ENCODE data around the gene TIPIN. TPM values are rescaled to one million over a fixed set of nuclear protein-coding genes. Genes with fewer than 3 reads are reported as not detected.
A peak's percentile ranks its signal among the peaks of the same experiment; 100 is the strongest.

TIPIN gene
- total RNA-seq, 4 donors from 2014 or later: 2.9 to 5.3 (median 3.8) TPM

DNA sequence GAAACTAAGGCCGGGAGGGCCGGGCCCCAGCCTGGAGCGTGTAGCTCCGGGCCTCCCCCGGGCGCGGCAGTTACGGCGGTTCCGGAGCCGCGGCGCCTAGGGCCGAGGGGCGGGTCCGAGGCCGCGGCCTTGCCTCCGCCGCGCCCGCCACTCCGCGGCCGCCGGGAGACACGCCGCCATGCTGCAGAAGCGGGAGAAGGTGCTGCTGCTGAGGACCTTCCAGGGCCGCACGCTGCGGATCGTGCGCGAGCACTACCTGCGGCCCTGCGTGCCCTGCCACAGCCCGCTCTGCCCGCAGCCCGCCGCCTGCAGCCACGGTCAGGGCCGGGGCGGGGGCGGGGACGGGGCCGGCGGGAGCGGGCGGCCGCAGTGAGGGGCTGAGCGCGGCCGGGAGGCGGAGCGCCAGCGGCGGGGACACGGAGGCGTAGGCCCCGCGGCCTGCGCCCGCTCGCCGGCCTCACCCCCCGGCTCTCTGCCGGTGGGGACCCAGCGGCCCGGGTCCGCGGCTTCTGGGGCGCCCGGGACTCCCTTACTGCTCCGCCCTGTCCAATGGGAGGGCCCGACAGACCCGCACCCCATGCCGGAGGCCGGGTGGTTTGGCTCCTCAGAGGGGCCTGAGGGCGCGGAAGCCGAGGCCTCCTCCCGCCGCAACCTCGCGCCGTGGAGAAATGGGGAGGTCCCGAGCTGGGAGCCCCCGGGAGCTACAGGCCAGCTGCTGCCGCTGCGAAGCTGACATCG, 62.9 kb downstream of the TIPIN start, which contains the start of gene DIS3L:
Gene DIS3L, plus strand, starts transcription at position 150 of the 738 bp plus-strand sequence. Its CDS starts 29 bp downstream, at position 179.
- TF ChIP-seq POLR2AphosphoS5 (IDR thresholded peaks at IDR 0.05): peak in 1 of 2 donors; percentile 71
- TF ChIP-seq, protein P1, sequence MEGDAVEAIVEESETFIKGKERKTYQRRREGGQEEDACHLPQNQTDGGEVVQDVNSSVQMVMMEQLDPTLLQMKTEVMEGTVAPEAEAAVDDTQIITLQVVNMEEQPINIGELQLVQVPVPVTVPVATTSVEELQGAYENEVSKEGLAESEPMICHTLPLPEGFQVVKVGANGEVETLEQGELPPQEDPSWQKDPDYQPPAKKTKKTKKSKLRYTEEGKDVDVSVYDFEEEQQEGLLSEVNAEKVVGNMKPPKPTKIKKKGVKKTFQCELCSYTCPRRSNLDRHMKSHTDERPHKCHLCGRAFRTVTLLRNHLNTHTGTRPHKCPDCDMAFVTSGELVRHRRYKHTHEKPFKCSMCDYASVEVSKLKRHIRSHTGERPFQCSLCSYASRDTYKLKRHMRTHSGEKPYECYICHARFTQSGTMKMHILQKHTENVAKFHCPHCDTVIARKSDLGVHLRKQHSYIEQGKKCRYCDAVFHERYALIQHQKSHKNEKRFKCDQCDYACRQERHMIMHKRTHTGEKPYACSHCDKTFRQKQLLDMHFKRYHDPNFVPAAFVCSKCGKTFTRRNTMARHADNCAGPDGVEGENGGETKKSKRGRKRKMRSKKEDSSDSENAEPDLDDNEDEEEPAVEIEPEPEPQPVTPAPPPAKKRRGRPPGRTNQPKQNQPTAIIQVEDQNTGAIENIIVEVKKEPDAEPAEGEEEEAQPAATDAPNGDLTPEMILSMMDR (IDR thresholded peaks at IDR 0.05): no peak
- WGBS: 0% methylated on average over 11 of the region's 92 CpGs
- intact Hi-C loops (cut with DNase I): no loop called here
- peak within 1 kb of the TSS; percentile 91 to 94 (median 92) for H3K27ac ChIP-seq (replicated peaks in 1 of 4)
- H3K36me3 ChIP-seq: peaks cover 0 to 7% (median 0%) of the 10 kb centered on the region in 4 donors
- no peaks in the 10 kb centered on the region for H3K27me3 ChIP-seq
- DNase-seq (ENCODE audit: extremely low spot score): no peak
- peak within 1 kb of the TSS; percentile 65 to 83 (median 72) for H3K4me3 ChIP-seq
- H3K9me3 ChIP-seq: no peaks in the 10 kb centered on the region
- H3K4me1 ChIP-seq: peaks cover 23 to 59% (median 43%) of the 10 kb centered on the region in 4 donors

DNA sequence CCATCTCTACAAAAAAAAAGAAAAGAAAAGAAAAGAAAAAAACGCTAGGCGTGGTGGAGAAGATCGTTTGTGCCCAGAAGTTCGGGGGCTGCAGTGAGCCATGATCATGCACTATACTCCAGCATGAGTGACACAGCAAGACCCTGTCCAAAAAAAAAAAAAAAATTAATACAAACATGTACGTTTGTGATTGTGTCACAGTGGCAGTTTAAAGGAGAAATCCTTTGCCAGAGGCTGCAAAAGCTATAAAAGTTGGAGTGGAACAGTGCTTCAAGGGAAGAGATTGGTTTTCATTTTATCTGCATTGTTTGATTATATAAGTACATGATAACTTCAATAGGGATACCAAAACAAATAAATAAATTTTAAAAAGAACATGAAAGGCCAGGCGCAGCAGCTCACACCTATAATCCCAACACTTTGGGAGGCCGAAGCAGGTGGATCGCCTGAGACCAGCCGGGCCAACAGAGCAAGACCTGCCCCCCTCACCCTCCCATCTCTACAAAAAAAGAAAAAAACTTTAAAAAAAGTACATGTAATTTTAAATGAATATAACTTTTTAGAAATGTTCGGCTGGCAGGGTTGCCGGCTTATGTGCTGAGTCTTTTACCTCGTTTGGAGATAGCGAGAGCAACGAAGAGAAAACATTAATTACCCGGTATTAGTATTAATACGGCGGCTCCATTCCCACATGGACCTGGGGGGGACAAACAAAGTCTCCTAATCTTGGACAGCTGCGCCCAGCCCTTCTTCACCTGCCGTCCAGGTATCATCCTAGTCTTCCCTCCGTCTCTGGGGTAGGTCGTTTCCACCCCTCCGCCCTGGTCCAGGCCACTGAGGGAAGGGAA, 63.7 kb downstream of the TIPIN start:
- intact Hi-C loops (cut with DNase I): no loop called here
- Histone ChIP-seq H3K4me1 (peaks cover 23 to 64% (median 44%) of the 10 kb centered on the region in 4 donors), H3K4me3 (peak overlapping the region; percentile 65 to 83 (median 72)), H3K27ac (replicated peaks in 1 of 4) (peak overlapping the region; percentile 91 to 94 (median 92)), H3K36me3 (peaks cover 0 to 3% (median 0%) of the 10 kb centered on the region in 4 donors), H3K27me3 (no peaks in the 10 kb centered on the region), H3K9me3 (no peaks in the 10 kb centered on the region)
- DNase-seq (ENCODE audit: extremely low spot score): no peak
- TF ChIP-seq, protein P1 (IDR thresholded peaks at IDR 0.05): no peak
- TF ChIP-seq EP300 (IDR thresholded peaks at IDR 0.05) (no peak), POLR2A (IDR thresholded peaks at IDR 0.05; ENCODE audit: low read depth) (no peak), POLR2AphosphoS5 (IDR thresholded peaks at IDR 0.05) (no peak)
- 19% methylated on average over 17 of the region's 22 CpGs for WGBS

DNA sequence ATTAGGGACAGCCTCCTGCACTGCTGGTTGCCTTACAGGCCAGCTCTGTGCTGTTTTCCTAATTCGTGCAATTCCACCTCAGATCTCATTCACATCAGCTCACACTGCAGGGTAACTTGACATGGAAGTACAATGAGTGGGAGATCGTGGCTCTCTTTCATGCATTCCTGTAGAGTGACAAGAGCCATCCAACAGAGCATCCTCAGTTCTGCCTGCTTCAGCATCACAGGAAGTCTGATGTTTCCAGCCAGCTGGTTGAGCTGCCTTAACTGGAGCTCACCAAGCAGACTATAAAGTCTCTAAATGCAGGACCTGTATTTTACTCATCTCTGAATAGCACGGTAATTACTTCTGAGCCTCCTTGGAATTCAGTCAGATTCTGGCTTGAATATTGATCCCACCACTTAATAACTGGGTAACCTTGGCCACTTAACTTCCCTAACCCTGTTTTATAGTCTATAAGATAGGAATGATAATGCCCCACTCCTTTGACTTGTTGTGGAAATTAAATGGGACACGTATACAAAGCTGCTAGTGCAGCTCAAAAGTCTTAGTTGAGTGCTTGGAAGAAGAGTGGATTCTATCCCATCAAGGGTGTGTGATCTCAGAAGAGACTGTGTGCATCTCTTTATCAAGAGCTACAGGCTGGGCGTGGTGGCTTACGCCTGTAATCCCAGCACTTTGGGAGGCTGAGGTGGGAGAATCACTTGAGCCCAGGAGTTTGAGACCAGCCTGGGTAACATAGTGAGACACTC, 64.5 kb downstream of the TIPIN start:
- Histone ChIP-seq H3K27me3 (no peaks in the 10 kb centered on the region), H3K4me3 (peak overlapping the region in 2 of 4 donors; percentile 65 to 79), H3K27ac (replicated peaks in 1 of 4) (peak overlapping the region; percentile 91 to 94 (median 92)), H3K36me3 (peaks cover 0 to 3% (median 0%) of the 10 kb centered on the region in 4 donors), H3K4me1 (peaks cover 23 to 70% (median 44%) of the 10 kb centered on the region in 4 donors), H3K9me3 (no peaks in the 10 kb centered on the region)
- DNase-seq (ENCODE audit: extremely low spot score): no peak
- WGBS: 76% methylated on average over 6 of the region's 6 CpGs
- no peak for TF ChIP-seq POLR2AphosphoS5 (IDR thresholded peaks at IDR 0.05)
- no peak for TF ChIP-seq POLR2A (IDR thresholded peaks at IDR 0.05; ENCODE audit: low read depth)
- TF ChIP-seq EP300 (IDR thresholded peaks at IDR 0.05): no peak
- TF ChIP-seq, protein P1 (IDR thresholded peaks at IDR 0.05): no peak
- intact Hi-C loops (cut with DNase I): no loop called here

DNA sequence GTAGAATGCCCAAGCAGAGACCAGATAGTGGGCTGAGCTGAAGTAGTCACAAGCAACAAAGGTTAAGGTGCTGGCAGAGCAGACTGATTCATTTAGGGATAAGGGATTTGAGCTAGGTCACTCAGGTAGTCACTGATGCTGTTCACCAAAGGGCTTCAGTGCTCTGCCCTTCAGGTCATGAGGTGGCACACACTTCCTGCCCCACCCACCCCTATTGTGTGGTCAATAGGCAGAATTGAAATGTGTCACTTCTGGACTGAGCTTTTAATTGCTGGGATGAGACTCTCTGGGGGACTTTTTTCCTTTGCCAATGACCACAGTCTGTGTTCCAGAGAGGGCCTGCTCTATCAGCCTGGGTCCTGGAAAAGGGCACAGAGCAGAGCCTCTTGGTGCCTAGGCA, 66.0 kb downstream of the TIPIN start:
- no peak for TF ChIP-seq EP300 (IDR thresholded peaks at IDR 0.05)
- Histone ChIP-seq H3K4me1 (peaks cover 23 to 56% (median 39%) of the 10 kb centered on the region in 4 donors), H3K4me3 (no peak overlapping the region), H3K9me3 (no peaks in the 10 kb centered on the region), H3K36me3 (no peaks in the 10 kb centered on the region), H3K27me3 (no peaks in the 10 kb centered on the region), H3K27ac (replicated peaks in 1 of 4) (no peak overlapping the region)
- intact Hi-C loops (cut with DNase I): no loop called here
- no peak for DNase-seq (ENCODE audit: extremely low spot score)

Measured in esophagus muscularis mucosa (tissue), 4 donors.